Activated T-cell treated with anti-CD3 and anti-CD28 coated beads, Interleukin-2, amount 50 U/mL, for 24 hours (primary cell): ENCODE results near the gene CLPTM1L.
A peak's percentile ranks its signal among the peaks of the same experiment; 100 is the strongest.
"Not testable (repeated sequence)": the region's sequence is repeated elsewhere in the genome, so short reads cannot be mapped to it uniquely, and the experiment has no call there.

Source experiments
- DNase-seq: peaks from one replicate; pipeline ENCODE4 v3.0.0-alpha.2; 2020
- H3K27ac Mint-ChIP-seq: 2 replicates; pipeline ENCODE4 v1.8.0; 2020; ENCODE audit warnings: mild to moderate bottlenecking, mixed read lengths
- H3K27me3 Mint-ChIP-seq: 2 replicates; pipeline ENCODE4 v1.8.0; 2020; ENCODE audit warnings: mixed read lengths
- H3K36me3 Mint-ChIP-seq: 2 replicates; pipeline ENCODE4 v1.8.0; 2020; ENCODE audit warnings: low read depth, mixed read lengths
- H3K4me1 Mint-ChIP-seq: 2 replicates; pipeline ENCODE4 v1.8.0; 2020; ENCODE audit warnings: low read depth, mixed read lengths
- H3K4me3 Mint-ChIP-seq: 2 replicates; pipeline ENCODE4 v1.8.0; 2020; ENCODE audit warnings: mild to moderate bottlenecking, moderate library complexity, mixed read lengths
- H3K9me3 Mint-ChIP-seq: 2 replicates; pipeline ENCODE4 v1.8.0; 2020; ENCODE audit warnings: mixed read lengths

Gene CLPTM1L

DNA sequence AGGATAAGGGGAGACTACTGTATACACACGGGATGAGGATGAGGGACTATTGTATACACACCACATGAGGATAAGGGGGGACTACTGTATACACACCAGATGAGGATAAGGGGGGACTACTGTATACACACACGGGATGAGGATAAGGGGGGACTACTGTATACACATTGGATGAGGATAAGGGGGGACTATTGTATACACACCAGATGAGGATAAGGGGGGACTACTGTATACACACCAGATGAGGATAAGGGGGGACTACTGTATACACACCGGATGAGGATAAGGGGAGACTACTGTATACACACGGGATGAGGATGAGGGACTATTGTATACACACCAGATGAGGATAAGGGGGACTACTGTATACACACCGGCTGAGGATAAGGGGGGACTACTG lies 11.6 kb downstream of the CLPTM1L start:
- Mint-ChIP-seq H3K4me1 (peaks cover 12% of the 10 kb centered on the region), H3K36me3 (peaks cover 85% of the 10 kb centered on the region)
- not testable (repeated sequence) for H3K9me3 Mint-ChIP-seq, H3K4me3 Mint-ChIP-seq, H3K27ac Mint-ChIP-seq, H3K27me3 Mint-ChIP-seq, DNase-seq

DNA sequence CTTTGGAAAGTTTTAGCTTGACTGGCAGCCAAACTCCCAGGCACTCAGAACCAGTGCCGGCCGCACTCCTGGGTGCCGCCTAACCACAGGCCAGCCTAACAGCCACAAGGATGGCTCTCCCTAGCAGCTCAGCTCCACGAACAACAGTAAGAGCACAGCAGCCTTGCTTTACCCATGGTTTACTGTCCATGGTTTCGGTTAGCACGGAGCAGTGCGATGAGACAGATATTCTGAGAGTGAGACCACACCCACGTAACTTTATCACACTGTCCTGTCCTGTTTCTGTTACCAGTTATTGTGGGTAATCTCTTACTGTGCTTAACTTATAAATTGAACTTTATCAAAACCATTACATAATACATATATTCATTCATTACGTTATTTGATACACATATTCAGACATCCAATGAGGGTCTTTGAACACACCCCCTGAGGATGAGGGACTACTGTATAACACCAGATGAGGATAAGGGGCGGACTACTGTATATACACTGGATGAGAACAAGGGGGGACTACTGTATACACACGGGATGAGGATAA lies 12.4 kb downstream of the CLPTM1L start:
- no peak overlapping the region for H3K27ac Mint-ChIP-seq
- DNase-seq: no peak
- H3K4me1 Mint-ChIP-seq: peaks cover 13% of the 10 kb centered on the region
- peaks cover 81% of the 10 kb centered on the region for H3K36me3 Mint-ChIP-seq
- no peaks in the 10 kb centered on the region for H3K9me3 Mint-ChIP-seq
- no peaks in the 10 kb centered on the region for H3K27me3 Mint-ChIP-seq
- H3K4me3 Mint-ChIP-seq: no peak overlapping the region

DNA sequence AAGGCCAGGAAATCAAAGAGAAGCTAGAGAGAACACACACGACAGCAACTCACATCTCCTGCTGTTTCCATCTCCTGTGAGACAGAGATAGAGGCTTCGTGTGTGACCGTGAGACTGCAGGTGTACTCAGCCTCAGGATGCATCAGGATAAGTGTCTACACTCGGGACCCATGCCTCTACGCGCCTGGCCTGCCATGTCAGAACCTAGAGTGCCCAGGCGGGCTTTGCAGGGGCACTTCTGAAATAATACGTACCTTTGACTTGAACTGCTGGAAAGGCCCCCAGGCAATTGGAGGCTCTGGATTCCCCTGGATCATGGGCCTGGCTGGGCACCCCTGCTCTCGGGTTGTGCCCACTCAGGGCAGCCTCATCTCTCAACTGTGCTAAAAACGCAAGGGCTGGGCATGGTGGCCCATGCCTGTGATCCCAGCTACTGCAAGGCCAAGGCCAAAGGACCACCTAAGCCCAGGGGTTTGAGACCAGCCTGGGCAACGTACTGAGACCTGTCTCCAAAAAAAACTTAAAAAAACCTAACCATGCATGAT lies 13.0 kb downstream of the CLPTM1L start:
- H3K27ac Mint-ChIP-seq: peak overlapping the region; percentile 38
- no peaks in the 10 kb centered on the region for H3K27me3 Mint-ChIP-seq
- no peak for DNase-seq
- H3K9me3 Mint-ChIP-seq: no peaks in the 10 kb centered on the region
- peaks cover 12% of the 10 kb centered on the region for H3K4me1 Mint-ChIP-seq
- peaks cover 79% of the 10 kb centered on the region for H3K36me3 Mint-ChIP-seq
- no peak overlapping the region for H3K4me3 Mint-ChIP-seq

DNA sequence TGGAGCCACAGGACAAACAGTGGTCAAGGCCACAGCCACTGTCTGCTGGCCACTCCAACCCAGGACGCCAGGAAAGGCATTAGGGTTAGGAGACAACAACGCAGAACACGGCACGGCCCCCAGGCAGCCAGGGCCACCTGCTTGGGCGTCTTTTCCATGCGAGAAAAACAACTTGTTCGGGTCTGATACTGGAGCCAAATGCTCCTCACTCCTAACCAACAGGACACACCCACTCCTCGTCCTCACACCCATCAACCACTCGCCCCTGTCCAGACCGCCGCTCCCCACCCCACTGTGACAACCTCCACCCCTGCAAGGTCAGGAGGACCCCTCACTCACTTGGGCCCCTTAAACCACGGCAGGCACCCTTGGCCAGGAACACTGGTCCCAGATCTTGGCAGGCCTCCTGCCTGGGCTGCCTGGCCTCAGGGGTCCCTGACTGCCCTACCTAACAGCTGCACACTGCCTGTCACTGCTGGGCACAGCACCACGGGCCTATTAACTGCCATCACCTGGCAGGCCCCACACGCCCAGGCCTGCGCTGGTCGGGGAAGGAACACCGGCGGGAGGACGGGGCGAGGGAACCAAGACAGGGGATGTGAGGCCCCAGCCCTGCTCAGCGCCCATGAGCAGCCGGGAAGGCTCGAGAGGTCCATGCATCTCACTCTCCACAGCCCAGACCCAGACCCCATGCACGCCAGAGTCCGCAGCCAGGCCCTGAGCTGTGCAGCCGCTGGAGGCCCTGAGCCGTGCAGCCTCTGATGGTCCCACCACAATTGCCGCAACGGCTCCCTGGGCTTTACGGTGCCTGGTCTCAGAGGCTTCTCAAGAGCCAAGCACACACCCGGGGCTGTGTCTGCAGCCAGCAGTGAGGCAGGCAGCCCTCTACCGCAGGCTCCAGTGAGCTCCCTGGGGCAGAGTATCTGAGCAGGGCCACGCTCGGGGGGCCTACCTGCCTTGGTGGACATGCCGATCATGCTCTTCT lies 13.8 kb downstream of the CLPTM1L start:
- Mint-ChIP-seq H3K27ac (peak overlapping the region; percentile 38), H3K9me3 (no peaks in the 10 kb centered on the region), H3K27me3 (no peaks in the 10 kb centered on the region), H3K36me3 (peaks cover 77% of the 10 kb centered on the region), H3K4me1 (peaks cover 12% of the 10 kb centered on the region), H3K4me3 (no peak overlapping the region)
- DNase-seq: no peak

DNA sequence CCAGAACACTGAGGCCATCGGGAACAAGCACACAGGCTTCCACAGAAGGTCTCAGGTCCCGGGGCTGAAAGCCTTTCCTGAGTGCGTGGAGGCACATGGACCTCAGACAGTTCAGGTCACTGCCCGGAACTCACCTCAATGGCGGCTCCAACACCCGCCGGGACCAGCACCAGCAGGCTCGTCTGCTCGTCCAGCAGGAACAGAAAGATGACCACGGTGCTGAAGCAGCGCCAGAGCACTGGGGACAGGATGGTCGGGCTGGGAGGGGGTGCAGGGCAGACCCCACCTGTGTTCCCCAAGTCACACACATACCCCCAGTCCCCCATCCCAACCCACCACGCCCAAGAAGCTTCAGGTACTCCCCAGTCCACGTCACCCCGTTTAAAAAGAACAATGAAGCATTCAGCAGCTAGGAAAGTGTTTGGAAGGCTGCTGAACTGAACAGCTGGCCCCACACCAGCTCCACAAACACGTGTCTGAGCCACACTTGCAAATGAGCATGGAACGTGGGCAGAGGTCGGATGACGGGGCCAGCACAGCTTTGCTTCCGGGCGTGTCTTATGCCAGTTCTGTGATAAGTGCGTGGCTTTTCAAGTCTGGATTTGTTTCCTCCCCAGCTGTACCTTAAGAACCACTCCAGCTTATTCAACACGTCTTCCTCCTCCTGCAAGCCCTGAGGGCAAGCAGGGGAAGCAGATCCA lies 14.6 kb downstream of the CLPTM1L start:
- Mint-ChIP-seq H3K4me3 (no peak overlapping the region), H3K36me3 (peaks cover 78% of the 10 kb centered on the region), H3K27ac (peak overlapping the region; percentile 57)

DNA sequence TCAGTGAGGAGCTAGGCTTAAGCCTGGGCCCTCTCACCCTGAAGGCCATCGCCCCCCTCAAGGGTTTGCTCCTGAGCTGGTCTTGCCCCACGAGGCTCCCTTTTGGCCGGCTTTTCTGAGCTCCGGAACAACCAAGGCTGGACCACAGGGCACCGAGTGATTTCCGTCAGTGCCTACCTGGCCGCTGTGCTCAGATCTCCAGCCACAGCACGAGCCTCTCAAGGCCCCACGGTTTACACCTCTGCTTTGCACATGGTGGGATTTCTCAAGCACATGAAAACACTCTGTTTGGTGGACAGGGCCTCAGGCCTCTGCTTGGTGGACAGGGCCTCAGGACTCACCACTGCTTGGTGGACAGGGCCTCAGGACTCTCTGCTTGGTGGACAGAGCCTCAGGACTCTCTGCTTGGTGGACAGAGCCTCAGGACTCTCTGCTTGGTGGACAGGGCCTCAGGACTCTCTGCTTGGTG lies 15.8 kb downstream of the CLPTM1L start:
- Mint-ChIP-seq H3K36me3 (peaks cover 78% of the 10 kb centered on the region), H3K9me3 (no peaks in the 10 kb centered on the region), H3K4me3 (no peak overlapping the region), H3K27me3 (no peaks in the 10 kb centered on the region), H3K27ac (peak overlapping the region; percentile 62), H3K4me1 (peaks cover 12% of the 10 kb centered on the region)
- DNase-seq: no peak

More for the DNA sequence above, 14.6 kb downstream of the CLPTM1L start:
- no peaks in the 10 kb centered on the region for H3K9me3 Mint-ChIP-seq
- H3K27me3 Mint-ChIP-seq: no peaks in the 10 kb centered on the region
- DNase-seq: no peak
- peaks cover 12% of the 10 kb centered on the region for H3K4me1 Mint-ChIP-seq

DNA sequence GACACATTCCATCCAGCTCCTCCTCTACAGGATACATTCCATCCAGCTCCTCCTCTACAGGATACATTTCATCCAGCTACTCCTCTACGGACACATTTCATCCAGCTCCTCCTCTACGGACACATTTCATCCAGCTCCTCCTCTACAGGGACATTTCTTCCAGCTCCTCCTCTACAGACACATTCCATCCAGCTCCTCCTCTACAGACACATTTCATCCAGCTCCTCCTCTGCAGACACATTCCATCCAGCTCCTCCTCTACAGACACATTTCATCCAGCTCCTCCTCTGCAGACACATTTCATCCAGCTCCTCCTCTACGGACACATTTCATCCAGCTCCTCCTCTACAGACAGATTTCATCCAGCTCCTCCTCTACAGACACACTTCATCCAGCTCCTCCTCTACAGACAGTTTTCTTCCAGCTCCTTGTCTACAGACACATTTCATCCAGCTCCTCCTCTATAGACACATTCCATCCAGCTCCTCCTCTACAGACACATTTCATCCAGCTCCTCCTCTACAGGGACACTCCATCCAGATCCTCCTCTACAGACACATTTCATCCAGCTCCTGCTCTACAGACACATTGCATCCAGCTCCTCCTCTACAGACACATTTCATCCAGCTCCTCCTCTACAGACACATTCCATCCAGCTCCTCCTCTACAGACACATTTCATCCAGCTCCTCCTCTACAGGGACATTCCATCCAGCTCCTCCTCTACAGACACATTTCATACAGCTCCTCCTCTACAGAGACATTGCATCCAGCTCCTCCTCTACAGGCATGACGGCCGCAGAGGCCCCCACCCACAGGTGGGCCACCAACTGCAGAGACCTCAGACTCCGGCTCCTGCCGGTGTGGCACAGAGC lies 16.4 kb downstream of the CLPTM1L start:
- H3K9me3 Mint-ChIP-seq, H3K27me3 Mint-ChIP-seq, H3K4me3 Mint-ChIP-seq, DNase-seq: not testable (repeated sequence)
- peaks cover 12% of the 10 kb centered on the region for H3K4me1 Mint-ChIP-seq
- H3K27ac Mint-ChIP-seq: peak overlapping the region; percentile 62
- peaks cover 78% of the 10 kb centered on the region for H3K36me3 Mint-ChIP-seq

DNA sequence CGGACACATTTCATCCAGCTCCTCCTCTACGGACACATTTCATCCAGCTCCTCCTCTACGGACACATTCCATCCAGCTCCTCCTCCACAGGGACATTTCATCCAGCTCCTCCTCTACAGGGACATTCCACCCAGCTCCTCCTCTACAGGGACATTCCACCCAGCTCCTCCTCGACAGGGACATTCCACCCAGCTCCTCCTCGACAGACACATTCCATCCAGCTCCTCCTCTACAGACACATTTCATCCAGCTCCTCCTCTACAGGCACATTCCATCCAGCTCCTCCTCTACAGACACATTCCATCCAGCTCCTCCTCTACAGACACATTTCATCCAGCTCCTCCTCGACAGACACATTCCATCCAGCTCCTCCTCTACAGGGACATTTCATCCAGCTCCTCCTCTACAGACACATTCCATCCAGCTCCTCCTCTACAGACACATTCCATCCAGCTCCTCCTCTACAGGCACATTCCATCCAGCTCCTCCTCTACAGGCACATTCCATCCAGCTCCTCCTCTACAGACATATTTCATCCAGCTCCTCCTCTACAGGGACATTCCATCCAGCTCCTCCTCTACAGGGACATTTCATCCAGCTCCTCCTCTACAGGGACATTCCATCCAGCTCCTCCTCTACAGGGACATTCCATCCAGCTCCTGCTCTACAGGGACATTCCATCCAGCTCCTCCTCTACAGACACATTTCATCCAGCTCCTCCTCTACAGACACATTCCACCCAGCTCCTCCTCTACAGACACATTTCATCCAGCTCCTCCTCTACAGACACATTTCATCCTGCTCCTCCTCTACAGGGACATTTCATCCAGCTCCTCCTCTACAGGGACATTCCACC lies 17.8 kb downstream of the CLPTM1L start:
- H3K4me1 Mint-ChIP-seq: peaks cover 12% of the 10 kb centered on the region
- not testable (repeated sequence) for H3K4me3 Mint-ChIP-seq, H3K27me3 Mint-ChIP-seq, H3K9me3 Mint-ChIP-seq
- H3K27ac Mint-ChIP-seq: peak overlapping the region; percentile 47
- DNase-seq: peak; percentile 16
- peaks cover 78% of the 10 kb centered on the region for H3K36me3 Mint-ChIP-seq

DNA sequence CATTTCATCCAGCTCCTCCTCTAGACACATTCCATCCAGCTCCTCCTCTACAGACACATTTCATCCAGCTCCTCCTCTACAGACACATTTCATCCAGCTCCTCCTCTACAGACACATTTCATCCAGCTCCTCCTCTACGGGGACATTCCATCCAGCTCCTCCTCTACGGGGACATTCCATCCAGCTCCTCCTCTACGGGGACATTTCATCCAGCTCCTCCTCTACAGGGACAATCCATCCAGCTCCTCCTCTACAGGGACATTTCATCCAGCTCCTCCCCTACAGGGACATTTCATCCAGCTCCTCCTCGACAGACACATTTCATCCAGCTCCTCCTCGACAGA lies 18.4 kb downstream of the CLPTM1L start:
- Mint-ChIP-seq H3K4me1 (peaks cover 12% of the 10 kb centered on the region), H3K36me3 (peaks cover 78% of the 10 kb centered on the region), H3K27ac (peak overlapping the region; percentile 50)
- not testable (repeated sequence) for H3K9me3 Mint-ChIP-seq, H3K27me3 Mint-ChIP-seq, H3K4me3 Mint-ChIP-seq
- peak; percentile 17 for DNase-seq

DNA sequence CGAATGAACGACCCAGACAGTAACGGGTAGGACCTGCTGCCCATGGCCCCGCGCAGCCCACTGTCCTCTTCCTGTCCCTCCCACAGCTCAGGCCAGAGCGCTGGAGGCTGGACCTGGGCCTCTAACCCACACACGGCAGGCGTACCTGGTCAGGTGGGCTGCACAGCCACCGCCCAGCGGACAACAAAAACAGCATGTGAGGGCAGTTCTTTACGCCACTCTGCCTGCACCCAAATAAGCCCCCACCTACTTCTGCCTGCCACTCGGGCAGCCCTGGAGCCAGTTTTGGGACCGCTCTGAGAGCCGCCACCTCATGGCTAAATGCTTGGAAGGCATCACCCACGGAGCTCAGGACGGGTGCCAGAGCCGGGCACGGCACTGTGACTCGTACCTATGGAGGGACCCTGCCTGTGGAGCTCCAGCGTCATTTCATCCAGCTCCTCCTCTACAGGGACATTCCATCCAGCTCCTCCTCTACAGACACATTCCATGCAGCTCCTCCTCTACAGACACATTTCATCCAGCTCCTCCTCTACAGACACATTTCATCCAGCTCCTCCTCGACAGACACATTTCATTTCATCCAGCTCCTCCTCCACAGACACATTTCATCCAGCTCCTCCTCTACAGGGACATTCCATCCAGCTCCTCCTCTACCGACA lies 18.9 kb downstream of the CLPTM1L start:
- H3K4me1 Mint-ChIP-seq: peaks cover 12% of the 10 kb centered on the region

DNA sequence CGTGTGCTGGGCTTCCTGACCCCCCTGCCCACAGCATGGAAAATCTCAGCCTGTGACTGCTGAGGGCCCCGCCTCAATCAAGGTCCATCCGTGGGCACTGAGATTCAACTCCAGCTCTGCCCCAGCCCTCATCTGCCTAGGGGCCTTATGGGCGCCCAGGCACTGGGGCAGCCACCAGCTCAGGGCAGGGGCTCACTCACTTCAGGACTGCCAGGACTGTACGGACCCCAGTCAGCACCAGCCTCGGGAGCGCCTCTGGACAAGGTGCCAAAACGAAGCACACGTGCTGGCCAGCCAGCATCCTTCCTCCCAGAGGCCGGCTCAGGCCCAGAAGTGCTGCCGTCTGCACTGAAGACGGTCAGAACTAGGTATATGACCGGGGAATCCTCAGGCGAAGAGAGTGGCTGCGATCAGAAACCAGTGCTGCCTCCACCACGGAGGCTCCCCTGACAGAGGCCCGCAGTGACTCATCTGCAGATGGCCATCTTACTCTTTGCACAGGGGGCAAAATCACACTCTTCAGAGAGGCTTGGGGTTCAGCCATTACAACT lies 19.6 kb downstream of the CLPTM1L start:
- Mint-ChIP-seq H3K27ac (no peak overlapping the region), H3K4me1 (peaks cover 12% of the 10 kb centered on the region), H3K27me3 (no peaks in the 10 kb centered on the region), H3K4me3 (no peak overlapping the region), H3K9me3 (no peaks in the 10 kb centered on the region), H3K36me3 (peaks cover 78% of the 10 kb centered on the region)
- DNase-seq: peak; percentile 19

More for the DNA sequence above, 18.9 kb downstream of the CLPTM1L start:
- peak overlapping the region; percentile 50 for H3K27ac Mint-ChIP-seq
- H3K4me3 Mint-ChIP-seq: no peak overlapping the region
- no peaks in the 10 kb centered on the region for H3K9me3 Mint-ChIP-seq
- no peaks in the 10 kb centered on the region for H3K27me3 Mint-ChIP-seq
- peaks cover 78% of the 10 kb centered on the region for H3K36me3 Mint-ChIP-seq
- DNase-seq: peak; percentile 9

DNA sequence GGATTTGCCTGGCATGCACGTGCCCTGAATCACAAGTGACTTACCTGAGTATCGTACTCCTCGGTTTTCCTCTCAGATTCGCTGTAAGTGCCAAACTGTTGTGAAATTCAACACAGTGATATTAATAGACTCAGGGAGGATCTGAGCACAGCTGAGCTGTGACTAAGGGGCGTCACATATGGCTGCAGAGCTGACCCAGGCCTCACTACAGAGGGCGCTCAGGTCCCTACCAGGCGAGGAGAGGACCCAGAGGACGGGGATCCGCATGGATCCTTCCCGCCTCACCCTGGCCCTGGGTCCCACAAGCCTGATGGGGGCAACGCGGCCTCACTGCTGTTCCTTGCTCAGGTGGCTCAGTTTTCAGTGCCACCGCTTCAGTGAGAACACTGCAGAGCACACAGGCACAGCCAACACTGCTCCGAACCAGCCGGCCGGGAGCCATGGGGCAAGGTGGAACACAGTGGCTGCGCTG lies 20.1 kb downstream of the CLPTM1L start:
- Mint-ChIP-seq H3K9me3 (no peaks in the 10 kb centered on the region), H3K27me3 (no peaks in the 10 kb centered on the region), H3K4me3 (no peak overlapping the region), H3K4me1 (peaks cover 12% of the 10 kb centered on the region), H3K27ac (no peak overlapping the region), H3K36me3 (peaks cover 78% of the 10 kb centered on the region)
- peak; percentile 18 for DNase-seq
